Activated CD8-positive, alpha-beta T cell treated with anti-CD3 and anti-CD28 coated beads for 36 hours (primary cell): ENCODE results near the gene FYTTD1. TPM values are rescaled to one million over a fixed set of nuclear protein-coding genes. Genes with fewer than 3 reads are reported as not detected.

Source experiments
- ATAC-seq: fragments of 200-7000 bp; cut with Tn5 transposase; one replicate; pipeline ENCODE4 v1.10.0; 2021; ENCODE audit warnings: mild to moderate bottlenecking, moderate library complexity
- CTCF ChIA-PET: fragments of 350-600 bp; sonication (Branson Sonifier 250); formaldehyde crosslinking; loops from one replicate; lab custom pipeline; 2021; ENCODE audit warnings: antibody characterized with exemption; lab: Charles Lee
- POLR2A ChIA-PET: fragments of 350-600 bp; sonication (Branson Sonifier 250); formaldehyde crosslinking; loops from one replicate; lab custom pipeline; 2021; ENCODE audit warnings: antibody characterized with exemption; lab: Charles Lee
- DNase-seq: peaks from one replicate; pipeline ENCODE4 v3.0.0-alpha.2; 2020
- H3K27ac Mint-ChIP-seq: one replicate; pipeline ENCODE4 v1.8.0; 2021; ENCODE audit warnings: mild to moderate bottlenecking, mixed read lengths
- H3K27me3 Mint-ChIP-seq: one replicate; pipeline ENCODE4 v1.8.0; 2021; ENCODE audit warnings: mixed read lengths
- H3K36me3 Mint-ChIP-seq: one replicate; pipeline ENCODE4 v1.8.0; 2021; ENCODE audit warnings: low read depth, mixed read lengths
- H3K4me1 Mint-ChIP-seq: one replicate; pipeline ENCODE4 v1.8.0; 2021; ENCODE audit warnings: low read depth, mixed read lengths
- H3K4me3 Mint-ChIP-seq: one replicate; pipeline ENCODE4 v1.8.0; 2021; ENCODE audit warnings: mild to moderate bottlenecking, moderate library complexity, mixed read lengths
- H3K9me3 Mint-ChIP-seq: one replicate; pipeline ENCODE4 v1.8.0; 2021; ENCODE audit warnings: mixed read lengths
- CTCF ChIP-seq: fragments of 200-600 bp; IDR thresholded peaks from one replicate; pipeline ENCODE4 v1.8.0; 2022; ENCODE audit warnings: antibody characterized with exemption, mild to moderate bottlenecking
- intact Hi-C: fragments of 100-400 bp; cut with micrococcal nuclease; formaldehyde crosslinking; loops from one replicate; pipeline ENCODE4 v1.10.0; 2022
- total RNA-seq, 2 experiments: library from RNA; stranded (reverse); gene quantifications; one replicate each; pipeline ENCODE4 v1.2.3, GENCODE V29; 2021

FYTTD1 gene
- total RNA-seq, 2 experiments from 2014 or later: 25.4 to 27.0 TPM

GRCh38 chr3:197801891-197802778 is 52.5 kb downstream of the FYTTD1 start:
- POLR2A ChIA-PET: interaction anchor here (0.6 kb wide), 1 partner anchor 14 kb away, joined by 6 read pairs; no protein-coding TSS in a partner anchor
- peak; percentile 62 for DNase-seq
- ATAC-seq: peak; percentile 82

GRCh38 chr3:197802779-197803459 is 53.2 kb downstream of the FYTTD1 start:
- Mint-ChIP-seq H3K36me3 (peaks cover 3% of the 10 kb centered on the region), H3K4me3 (no peak overlapping the region), H3K27ac (peak overlapping the region; percentile 67), H3K27me3 (no peaks in the 10 kb centered on the region), H3K4me1 (peaks cover 49% of the 10 kb centered on the region), H3K9me3 (no peaks in the 10 kb centered on the region)
- intact Hi-C loops: loop anchor here (5.0 kb wide), 1 partner anchor 51 kb away; no protein-coding TSS in a partner anchor
- DNase-seq (no peak), ATAC-seq (no peak)
- CTCF ChIA-PET: interaction anchor here (0.6 to 2.1 kb wide), 8 partner anchors 8 to 142 kb away, joined by 3 to 7 read pairs (median 4); no protein-coding TSS in a partner anchor
- TF ChIP-seq CTCF: no peak
- POLR2A ChIA-PET: no interaction called here

More at GRCh38 chr3:197801891-197802778, 52.5 kb downstream of the FYTTD1 start:
- Mint-ChIP-seq H3K27me3 (no peaks in the 10 kb centered on the region), H3K4me1 (peaks cover 50% of the 10 kb centered on the region), H3K4me3 (no peak overlapping the region), H3K27ac (peak overlapping the region; percentile 67), H3K9me3 (no peaks in the 10 kb centered on the region), H3K36me3 (peaks cover 2% of the 10 kb centered on the region)
- intact Hi-C loops: loop anchor here (5.0 kb wide), 1 partner anchor 50 kb away; no protein-coding TSS in a partner anchor
- CTCF ChIA-PET: interaction anchor here (0.6 to 2.1 kb wide), 10 partner anchors 8 to 119 kb away, joined by 3 to 7 read pairs (median 4); no protein-coding TSS in a partner anchor
- TF ChIP-seq CTCF: peak; percentile 64

- Mint-ChIP-seq H3K27ac (no peak overlapping the region), H3K27me3 (no peaks in the 10 kb centered on the region), H3K4me1 (peaks cover 50% of the 10 kb centered on the region), H3K36me3 (peaks cover 4% of the 10 kb centered on the region), H3K9me3 (no peaks in the 10 kb centered on the region), H3K4me3 (no peak overlapping the region)
- no peak for TF ChIP-seq CTCF
- intact Hi-C loops: loop anchor here (5.0 kb wide), 1 partner anchor 52 kb away; no protein-coding TSS in a partner anchor
- CTCF ChIA-PET: no interaction called here
- DNase-seq (no peak), ATAC-seq (no peak)
- POLR2A ChIA-PET: interaction anchor here (0.7 kb wide), 1 partner anchor 11 kb away, joined by 3 read pairs; no protein-coding TSS in a partner anchor
Observed at GRCh38 chr3:197804511-197804910, 54.8 kb downstream of the FYTTD1 start.

- intact Hi-C loops: no loop called here
- Mint-ChIP-seq H3K27ac (peak overlapping the region; percentile 68), H3K9me3 (no peaks in the 10 kb centered on the region), H3K36me3 (peaks cover 4% of the 10 kb centered on the region), H3K27me3 (no peaks in the 10 kb centered on the region), H3K4me1 (peaks cover 34% of the 10 kb centered on the region), H3K4me3 (no peak overlapping the region)
- DNase-seq (no peak), ATAC-seq (peak; percentile 27)
- CTCF ChIA-PET: interaction anchor here (0.9 kb wide), 1 partner anchor 12 kb away, joined by 5 read pairs; no protein-coding TSS in a partner anchor
- TF ChIP-seq CTCF: no peak
- POLR2A ChIA-PET: interaction anchor here (2.0 kb wide), 1 partner anchor 12 kb away, joined by 5 read pairs; no protein-coding TSS in a partner anchor
Observed at GRCh38 chr3:197807969-197808587, 58.4 kb downstream of the FYTTD1 start.
